Loucy (cell line): ENCODE data around the gene AGGF1.

Experiments used
- EZH2phosphoT487 ChIP-seq: fragments of 200-600 bp; IDR thresholded peaks from 2 replicates; pipeline ENCODE4 v1.6.1; 2018; ENCODE audit warnings: antibody characterized with exemption, mild to moderate bottlenecking, moderate library complexity, borderline replicate concordance
- TF ChIP-seq, protein P1 (sequence below): fragments of 200-600 bp; sonication (generic); conservative IDR thresholded peaks from 2 replicates; pipeline ENCODE4 v1.5.1; 2014; ENCODE audit warnings: mild to moderate bottlenecking, antibody characterized with exemption, low read length

DNA sequence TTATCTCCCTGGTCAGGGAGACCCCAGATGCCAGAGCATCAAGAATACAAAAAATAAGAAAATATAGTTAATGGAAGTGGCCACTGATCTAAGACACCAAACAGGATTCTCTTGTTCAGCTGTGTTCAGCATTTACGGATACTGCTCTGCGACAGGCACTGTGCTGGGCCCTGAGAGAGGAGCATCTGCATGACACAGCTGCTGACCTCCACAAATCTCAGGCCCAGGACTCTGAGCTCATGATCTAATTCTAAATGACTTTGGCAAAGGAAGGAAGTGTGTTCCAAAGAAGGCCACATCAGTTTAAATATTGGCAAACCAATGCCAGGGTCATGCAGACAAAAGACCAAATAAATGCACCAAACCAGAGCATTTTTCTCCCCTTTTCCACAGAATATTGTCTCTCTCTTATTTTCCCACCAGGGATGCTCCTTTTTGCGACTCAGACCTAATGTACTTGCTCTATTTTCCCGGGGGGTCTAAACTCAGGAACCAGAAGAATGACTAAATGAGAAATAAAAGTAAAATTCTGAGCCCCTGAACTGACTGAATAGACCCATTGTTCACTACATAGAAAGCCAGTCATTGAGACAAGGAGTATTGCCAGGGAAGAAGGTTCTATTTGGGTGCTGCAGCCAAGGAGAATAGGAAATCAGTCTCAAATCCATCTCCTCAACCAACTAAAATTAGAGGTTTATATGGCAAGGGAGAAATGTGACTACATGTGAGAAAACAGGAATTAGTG is 1.4 kb upstream of the AGGF1 start:
- TF ChIP-seq, protein P1, sequence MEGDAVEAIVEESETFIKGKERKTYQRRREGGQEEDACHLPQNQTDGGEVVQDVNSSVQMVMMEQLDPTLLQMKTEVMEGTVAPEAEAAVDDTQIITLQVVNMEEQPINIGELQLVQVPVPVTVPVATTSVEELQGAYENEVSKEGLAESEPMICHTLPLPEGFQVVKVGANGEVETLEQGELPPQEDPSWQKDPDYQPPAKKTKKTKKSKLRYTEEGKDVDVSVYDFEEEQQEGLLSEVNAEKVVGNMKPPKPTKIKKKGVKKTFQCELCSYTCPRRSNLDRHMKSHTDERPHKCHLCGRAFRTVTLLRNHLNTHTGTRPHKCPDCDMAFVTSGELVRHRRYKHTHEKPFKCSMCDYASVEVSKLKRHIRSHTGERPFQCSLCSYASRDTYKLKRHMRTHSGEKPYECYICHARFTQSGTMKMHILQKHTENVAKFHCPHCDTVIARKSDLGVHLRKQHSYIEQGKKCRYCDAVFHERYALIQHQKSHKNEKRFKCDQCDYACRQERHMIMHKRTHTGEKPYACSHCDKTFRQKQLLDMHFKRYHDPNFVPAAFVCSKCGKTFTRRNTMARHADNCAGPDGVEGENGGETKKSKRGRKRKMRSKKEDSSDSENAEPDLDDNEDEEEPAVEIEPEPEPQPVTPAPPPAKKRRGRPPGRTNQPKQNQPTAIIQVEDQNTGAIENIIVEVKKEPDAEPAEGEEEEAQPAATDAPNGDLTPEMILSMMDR: no peak
- TF ChIP-seq EZH2phosphoT487: no peak
